Fibroblast of pulmonary artery (primary cell): ENCODE results near the gene STRADA.
A peak's percentile ranks its signal among the peaks of the same experiment; 100 is the strongest.

Experiments
- DNase-seq: peaks from one replicate; pipeline ENCODE4 v3.0.0-alpha.2; 2010; ENCODE audit warnings: low read depth
- H3K4me3 ChIP-seq: replicated peaks from 2 replicates; pipeline ENCODE4 v1.5.1; 2011; ENCODE audit warnings: low read depth, mild to moderate bottlenecking, control low read depth, low read length, moderate library complexity
- CTCF ChIP-seq: IDR thresholded peaks from 2 replicates; pipeline ENCODE4 v1.5.1; 2011; ENCODE audit warnings: mild to moderate bottlenecking, control low read depth, low read length, inconsistent platforms; ENCODE audit errors: missing control alignments

Gene STRADA

GRCh38 chr17:63772801-63773271 lies 31.2 kb upstream of the STRADA start:
- DNase-seq: peak; percentile 31
- TF ChIP-seq CTCF: no peak
- peak overlapping the region; percentile 81 for H3K4me3 ChIP-seq

- H3K4me3 ChIP-seq: no peak overlapping the region
- no peak for DNase-seq
- TF ChIP-seq CTCF: no peak
Observed at GRCh38 chr17:63768433-63768832, 26.8 kb upstream of the STRADA start.

- no peak overlapping the region for H3K4me3 ChIP-seq
- DNase-seq: no peak
- no peak for TF ChIP-seq CTCF
Observed at GRCh38 chr17:63766754-63767153, 25.2 kb upstream of the STRADA start.

GRCh38 chr17:63764716-63765115 lies 23.1 kb upstream of the STRADA start:
- TF ChIP-seq CTCF: no peak
- no peak for DNase-seq
- no peak overlapping the region for H3K4me3 ChIP-seq

- DNase-seq: no peak
- no peak for TF ChIP-seq CTCF
- H3K4me3 ChIP-seq: no peak overlapping the region
Observed at GRCh38 chr17:63762161-63763078, 20.8 kb upstream of the STRADA start.

- TF ChIP-seq CTCF: no peak
- H3K4me3 ChIP-seq: no peak overlapping the region
- DNase-seq: no peak
Observed at GRCh38 chr17:63760771-63761539, 19.4 kb upstream of the STRADA start.
